ENCODE results near the gene CDH26. TPM values are rescaled to one million over a fixed set of nuclear protein-coding genes. Genes with fewer than 3 reads are reported as not detected.

CDH26 gene
- polyA plus RNA-seq, 3 donors: 0.22 to 1.2 (median 0.45) TPM

- WGBS, 3 donors: 78 to 86% (median 84%) methylated on average over 3 of the region's 3 CpGs
- no peak overlapping the region for H3K27ac ChIP-seq (ENCODE audit: low read depth, low read length)
Measured at GRCh38 chr20:60051911-60052310, 93.7 kb downstream of the CDH26 start.

GRCh38 chr20:60052322-60052721 is 94.1 kb downstream of the CDH26 start:
- H3K27ac ChIP-seq (ENCODE audit: low read depth, low read length): no peak overlapping the region
- 74 to 85% (median 74%) methylated on average over 3 of the region's 3 CpGs for WGBS, 3 donors

GRCh38 chr20:60053125-60053817 is 95.0 kb downstream of the CDH26 start:
- 27 to 66% (median 51%) methylated on average over 16 of the region's 16 CpGs for WGBS, 3 donors

GRCh38 chr20:60053818-60054190 is 95.6 kb downstream of the CDH26 start:
- WGBS, 3 donors: 48 to 93% (median 87%) methylated on average over 4 of the region's 4 CpGs
- H3K27ac ChIP-seq (ENCODE audit: low read depth, low read length): no peak overlapping the region

More at GRCh38 chr20:60053125-60053817, 95.0 kb downstream of the CDH26 start:
- H3K27ac ChIP-seq (ENCODE audit: low read depth, low read length): no peak overlapping the region

- no peak overlapping the region for H3K27ac ChIP-seq (ENCODE audit: low read depth, low read length)
- WGBS, 3 donors: 51 to 64% (median 57%) methylated on average over 24 of the region's 24 CpGs
Measured at GRCh38 chr20:60054716-60055634, 96.8 kb downstream of the CDH26 start.

GRCh38 chr20:60055740-60056139 is 97.5 kb downstream of the CDH26 start:
- no peak overlapping the region for H3K27ac ChIP-seq (ENCODE audit: low read depth, low read length)
- WGBS, 3 donors: 41 to 78% (median 42%) methylated on average over 14 of the region's 14 CpGs

DNA sequence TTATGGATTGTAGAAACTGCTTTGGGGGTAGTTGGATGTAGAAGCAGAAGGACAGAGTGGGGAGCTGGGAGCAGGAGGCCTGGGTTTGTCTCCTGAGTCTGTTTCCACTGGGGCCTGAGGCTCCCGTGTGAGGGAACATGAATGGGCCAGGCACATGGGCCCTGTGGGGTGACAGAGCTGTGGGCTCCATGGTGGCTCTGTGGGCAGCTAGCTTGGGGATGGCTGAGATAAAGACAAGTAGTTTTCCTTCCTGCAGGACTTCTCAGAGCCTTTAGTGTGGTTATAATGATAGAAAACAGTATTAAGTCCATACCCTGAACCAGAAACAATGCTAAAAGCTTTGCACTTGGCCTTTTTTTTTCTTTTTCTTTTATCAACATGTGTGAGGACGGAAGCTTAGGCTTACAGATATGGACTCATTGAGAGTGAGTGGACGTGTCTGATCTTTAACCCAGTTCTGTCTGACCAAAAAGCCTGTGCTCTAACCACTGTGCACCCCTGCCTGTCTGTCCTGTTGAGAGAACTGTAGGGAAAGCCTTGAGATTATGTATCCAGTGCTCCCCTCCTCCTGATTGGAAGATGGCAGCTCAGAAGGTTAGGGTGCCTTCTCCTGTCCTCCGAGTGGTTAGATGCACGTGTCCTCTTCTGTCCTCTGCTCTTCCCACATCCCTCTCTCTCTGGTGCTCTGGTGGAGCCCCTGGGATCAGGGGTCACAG is 98.3 kb downstream of the CDH26 start:
- whole genome bisulfite sequencing, 3 donors: 63 to 66% (median 65%) methylated on average over 5 of the region's 5 CpGs
- no peak overlapping the region for H3K27ac ChIP-seq (ENCODE audit: low read depth, low read length)

DNA sequence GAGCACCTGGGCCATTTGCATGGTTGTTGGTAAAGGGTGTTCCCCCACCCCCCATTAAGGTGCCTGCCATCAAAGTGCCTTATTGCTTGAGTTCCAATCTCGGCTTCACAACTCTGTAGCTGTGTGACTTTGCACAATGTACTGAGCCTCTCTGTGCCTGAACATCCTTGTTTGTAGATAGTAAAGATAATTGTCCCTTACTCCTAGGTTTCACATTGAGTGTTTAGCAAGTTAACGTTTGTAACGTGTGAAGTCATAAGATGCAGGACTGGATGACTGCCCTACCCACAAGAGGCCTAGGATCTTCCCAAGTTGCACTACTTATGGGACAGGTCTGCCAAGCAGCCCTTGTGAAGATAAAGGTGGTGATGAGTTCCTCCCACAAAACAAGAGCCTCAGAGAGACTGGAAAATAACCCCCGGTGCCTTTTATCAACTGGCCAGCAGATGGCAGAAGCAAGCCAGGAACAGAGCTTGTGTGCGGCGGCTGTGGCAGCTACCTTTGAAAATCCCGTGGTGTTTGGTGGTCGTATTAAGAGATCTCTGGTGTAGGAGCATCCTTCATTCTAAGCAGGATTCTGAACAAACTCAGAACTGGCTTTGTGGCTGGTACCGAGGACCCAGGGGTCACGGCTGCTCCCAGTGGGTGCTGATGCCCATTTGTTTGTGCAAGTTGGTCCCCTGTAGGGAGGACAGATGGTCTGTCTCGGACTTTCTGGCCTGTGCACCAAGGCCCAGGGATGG is 99.1 kb downstream of the CDH26 start:
- WGBS, 3 donors: 15 to 19% (median 17%) methylated on average over 11 of the region's 11 CpGs
- no peak overlapping the region for H3K27ac ChIP-seq (ENCODE audit: low read depth, low read length)

DNA sequence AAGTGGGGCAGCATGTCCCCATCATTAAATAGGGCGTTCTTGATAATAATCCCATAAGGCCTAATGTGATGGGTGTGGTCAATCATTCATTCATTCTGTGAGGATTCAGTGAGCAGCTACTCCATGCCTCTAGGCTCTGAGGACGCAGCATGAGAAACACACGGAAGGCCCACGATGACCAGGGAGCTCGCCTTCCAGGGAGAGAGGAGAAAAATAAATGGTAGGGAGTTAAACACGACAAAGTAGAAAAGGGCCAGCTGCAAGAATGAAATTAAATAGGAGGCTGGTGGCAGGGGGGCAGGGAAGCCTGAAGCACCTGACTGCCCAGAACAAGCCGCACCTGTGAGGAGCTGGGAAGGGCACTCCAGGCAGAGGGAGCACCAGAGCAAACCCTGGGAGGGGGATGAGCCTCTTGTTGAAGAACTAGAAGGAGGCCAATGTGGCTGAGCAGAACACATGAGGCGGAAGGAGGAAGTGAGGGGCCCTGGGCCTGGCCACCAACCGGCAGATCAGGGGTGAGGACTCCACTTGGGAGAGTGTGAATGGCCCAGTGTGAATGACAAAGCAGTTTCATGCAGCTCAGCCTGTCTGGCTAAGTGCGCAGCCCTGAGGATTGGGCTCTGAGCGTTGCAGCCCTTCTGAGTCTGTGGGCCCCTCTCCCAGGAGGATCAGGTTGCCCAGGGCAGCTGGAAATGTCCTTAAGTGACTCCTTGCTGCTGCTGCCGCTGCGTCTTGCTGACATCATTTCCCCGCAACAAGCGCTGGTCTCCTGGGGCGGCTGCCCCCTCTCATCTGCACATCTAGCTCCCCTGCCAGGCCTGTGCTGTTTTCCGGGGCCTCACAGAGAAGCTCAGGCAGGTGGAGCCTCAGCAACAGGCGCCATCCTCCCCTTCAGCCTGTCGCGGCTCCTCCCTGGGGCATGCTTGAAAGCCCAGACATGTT is 99.9 kb downstream of the CDH26 start:
- 34 to 53% (median 36%) methylated on average over 20 of the region's 20 CpGs for WGBS, 3 donors
- H3K27ac ChIP-seq (ENCODE audit: low read depth, low read length): no peak overlapping the region

DNA sequence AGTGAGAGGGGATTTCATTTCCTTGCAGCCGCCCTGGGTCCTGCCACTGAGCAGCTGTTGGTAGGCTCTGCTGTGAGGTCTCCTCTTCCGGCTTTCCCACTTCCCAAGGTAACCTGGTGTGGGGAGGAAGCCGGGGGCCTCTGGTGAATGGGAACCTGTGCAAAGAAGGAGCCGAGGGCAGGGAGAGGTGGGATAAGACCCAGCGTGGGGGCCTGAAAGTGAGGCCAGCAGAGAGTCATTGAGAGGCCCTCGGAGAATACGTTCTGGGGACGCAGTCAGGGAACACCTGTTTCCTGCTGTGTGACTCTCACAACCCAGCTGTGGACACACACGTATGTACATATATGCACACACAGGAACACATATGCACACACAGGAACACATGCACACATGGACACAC is 100.7 kb downstream of the CDH26 start:
- WGBS, 3 donors: 34 to 59% (median 42%) methylated on average over 9 of the region's 9 CpGs
- H3K27ac ChIP-seq (ENCODE audit: low read depth, low read length): no peak overlapping the region

DNA sequence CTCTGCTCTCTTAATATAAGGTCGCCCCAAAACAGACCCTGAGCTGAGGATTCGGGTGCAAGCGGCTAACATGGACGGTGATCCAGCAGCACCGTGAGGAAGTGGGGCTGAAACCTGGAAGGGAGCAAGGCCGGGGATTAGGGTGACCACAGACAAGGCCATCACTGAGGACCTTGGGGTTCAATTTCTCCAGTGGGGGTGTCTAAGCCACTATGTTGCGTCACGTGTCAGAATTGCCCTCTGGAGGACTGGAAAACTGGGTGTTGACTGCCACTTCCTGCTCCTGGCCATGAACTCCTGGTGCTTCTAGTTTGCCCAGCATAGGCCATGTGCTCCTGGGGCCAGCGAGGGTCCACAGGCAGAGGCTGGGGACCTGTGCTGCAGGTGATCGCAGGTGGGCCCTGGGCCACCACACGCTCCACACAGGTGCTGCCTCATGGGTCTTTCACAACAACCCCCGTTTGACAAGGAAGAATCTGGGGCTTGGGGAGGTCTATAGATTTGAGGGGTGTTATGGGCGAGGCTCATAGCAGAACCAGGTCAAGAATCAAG is 101.9 kb downstream of the CDH26 start:
- WGBS, 3 donors: 82 to 90% (median 84%) methylated on average over 13 of the region's 13 CpGs
- H3K27ac ChIP-seq (ENCODE audit: low read depth, low read length): no peak overlapping the region

- no peak overlapping the region for H3K27ac ChIP-seq (ENCODE audit: low read depth, low read length)
- 58 to 87% (median 65%) methylated on average over 4 of the region's 4 CpGs for WGBS, 3 donors
Measured at GRCh38 chr20:60060593-60060992, 102.4 kb downstream of the CDH26 start.

DNA sequence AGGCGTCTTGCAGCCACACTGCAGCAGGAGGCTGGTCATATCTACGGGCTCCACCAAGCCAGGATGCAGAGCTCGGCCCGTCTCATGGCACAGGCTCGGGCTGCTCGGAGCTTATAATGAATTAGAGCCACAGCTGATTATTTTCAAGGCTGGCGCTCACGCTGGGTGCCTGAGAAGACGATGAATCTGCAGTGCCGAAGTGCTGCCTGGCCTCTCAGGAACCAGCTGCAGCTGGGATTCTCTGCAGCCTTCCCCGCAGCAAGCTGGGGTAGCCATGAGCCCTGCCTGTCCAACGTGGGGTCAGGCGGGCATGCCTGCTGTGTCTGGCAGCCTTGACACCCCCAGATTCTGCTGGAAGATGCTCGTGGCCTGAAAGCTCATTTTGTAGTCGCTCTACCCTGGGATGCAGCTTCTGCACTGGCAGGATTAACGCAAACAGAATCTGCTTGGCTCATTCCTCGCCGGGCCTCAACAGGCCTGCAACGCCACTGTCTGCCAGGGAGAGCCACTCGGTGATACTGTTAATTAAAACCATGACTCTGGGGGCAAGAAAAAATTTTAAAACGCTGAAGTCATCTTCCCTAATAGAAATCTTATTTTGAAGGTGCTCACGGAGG is 104.3 kb downstream of the CDH26 start:
- H3K27ac ChIP-seq (ENCODE audit: low read depth, low read length): no peak overlapping the region
- 54 to 62% (median 56%) methylated on average over 22 of the region's 22 CpGs for WGBS, 3 donors

- 41 to 75% (median 50%) methylated on average over 4 of the region's 4 CpGs for WGBS, 3 donors
- H3K27ac ChIP-seq (ENCODE audit: low read depth, low read length): no peak overlapping the region
Measured at GRCh38 chr20:60063048-60063451, 104.8 kb downstream of the CDH26 start.

DNA sequence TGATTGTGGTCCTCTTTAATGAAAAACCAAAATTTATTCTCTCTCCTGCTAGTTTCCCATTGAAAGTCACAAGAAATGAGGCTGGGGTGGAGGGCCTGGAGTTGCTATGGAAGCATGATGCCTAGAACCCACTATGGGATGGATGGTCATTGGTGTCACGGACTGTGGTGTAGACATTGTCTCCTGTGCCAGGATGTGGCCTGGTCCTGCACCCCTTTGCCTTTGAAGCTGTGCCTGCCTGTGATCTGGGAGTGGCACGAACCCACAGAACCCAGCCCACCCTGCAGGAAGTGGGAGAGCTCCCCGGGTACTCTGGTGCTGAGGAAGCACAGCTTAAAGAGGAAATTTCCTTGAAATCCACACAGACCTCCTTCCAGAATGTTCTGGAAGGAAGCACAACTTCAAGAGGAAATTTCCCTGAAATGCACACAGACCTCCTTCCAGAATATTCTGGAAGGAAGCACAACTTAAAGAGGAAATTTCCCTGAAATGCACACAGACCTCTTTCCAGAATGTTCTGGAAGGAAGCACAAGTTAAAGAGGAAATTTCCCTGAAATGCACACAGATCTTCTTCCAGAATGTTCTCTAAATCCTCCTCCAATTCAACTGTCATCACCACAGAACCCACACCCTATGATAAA is 105.6 kb downstream of the CDH26 start:
- H3K27ac ChIP-seq (ENCODE audit: low read depth, low read length): no peak overlapping the region
- 58 to 64% (median 63%) methylated on average over 3 of the region's 3 CpGs for WGBS, 3 donors

Data from adipose tissue (tissue), 3 donors.